T-helper 1 cell (primary cell): ENCODE results near the gene PHKB.
"Not testable (repeated sequence)": the region's sequence is repeated elsewhere in the genome, so short reads cannot be mapped to it uniquely, and the experiment has no call there.

Source experiments
- DNase-seq, 5 donors: peaks; one replicate each; pipeline ENCODE4 v3.0.0-alpha.2; 2012 to 2020

Gene PHKB

DNA sequence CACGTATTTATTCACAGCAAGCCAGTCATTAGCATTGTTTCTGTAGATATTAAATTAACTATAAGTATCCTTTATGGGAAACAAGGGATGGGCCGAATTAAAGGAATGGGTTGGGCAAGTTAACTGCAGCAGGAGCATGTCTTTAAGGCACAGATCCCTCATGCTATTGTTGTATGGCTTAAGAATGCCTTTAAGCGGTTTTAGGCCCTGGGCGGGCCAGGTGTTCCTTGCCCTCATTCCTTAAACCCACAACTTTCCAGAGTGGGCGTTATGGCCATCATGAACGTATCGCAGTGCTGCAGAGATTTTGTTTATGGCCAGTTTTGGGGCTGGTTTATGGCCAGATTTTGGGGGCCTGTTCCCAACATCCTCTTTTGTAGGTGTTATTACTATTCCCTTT lies 9.1 kb downstream of the PHKB start:
- no peak for DNase-seq

GRCh38 chr16:47470810-47471209 lies 9.7 kb downstream of the PHKB start:
- no peak for DNase-seq

DNA sequence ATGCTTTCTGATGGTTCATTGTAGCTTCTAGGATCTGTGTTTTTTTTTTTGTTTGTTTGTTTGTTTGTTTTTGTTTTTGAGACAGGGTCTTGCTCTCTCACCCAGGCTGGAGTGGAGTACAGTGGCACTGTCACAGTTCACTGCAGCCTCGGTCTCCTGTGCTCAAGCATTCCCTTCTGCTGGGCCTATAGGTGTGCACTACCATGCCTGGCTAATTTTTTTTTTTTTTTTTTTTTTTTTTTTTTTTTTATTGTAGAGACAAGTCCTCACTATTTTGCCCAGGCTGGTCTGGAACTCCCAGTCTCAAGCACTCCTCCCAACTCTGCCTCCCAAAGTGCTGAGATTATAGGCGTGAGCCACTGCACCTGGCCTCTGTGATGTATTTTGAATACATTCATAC lies 11.9 kb downstream of the PHKB start:
- DNase-seq: not testable (repeated sequence)

GRCh38 chr16:47473792-47474191 lies 12.7 kb downstream of the PHKB start:
- DNase-seq: no peak

GRCh38 chr16:47475786-47476185 lies 14.7 kb downstream of the PHKB start:
- no peak for DNase-seq

DNA sequence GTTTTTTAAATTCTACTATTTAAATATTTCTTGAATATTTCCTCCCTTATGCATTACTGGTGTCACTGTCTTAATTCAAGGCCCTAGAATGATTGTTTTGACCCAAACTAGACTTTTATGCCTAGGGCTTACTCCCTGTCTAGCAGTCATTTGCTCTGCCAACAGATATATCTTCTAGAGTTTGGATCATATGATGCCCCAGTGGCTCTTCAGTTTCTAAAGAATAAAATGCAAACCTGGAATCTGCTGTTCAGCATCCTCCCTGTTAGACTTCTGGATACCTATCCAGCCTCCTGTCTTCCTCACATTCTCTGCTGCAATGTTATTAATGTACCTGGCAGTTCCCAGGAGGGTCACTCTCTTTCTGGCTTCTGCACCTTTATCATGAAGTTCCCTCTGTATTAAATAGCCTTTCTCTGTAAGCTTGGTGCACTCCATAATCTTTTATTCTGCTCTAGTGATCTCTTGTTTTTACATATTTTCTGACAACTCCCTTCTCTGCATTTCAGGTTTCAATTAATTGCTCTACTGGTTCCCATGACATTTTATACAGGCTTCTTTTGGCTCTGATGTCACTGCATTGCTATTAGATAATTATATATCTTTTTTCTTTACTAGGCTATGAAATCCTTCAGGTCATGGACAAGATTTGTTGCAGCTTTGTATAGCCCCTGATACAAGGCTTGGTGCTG lies 15.7 kb downstream of the PHKB start:
- DNase-seq: no peak

- DNase-seq: no peak
Observed at GRCh38 chr16:47477679-47478078, 16.5 kb downstream of the PHKB start.

DNA sequence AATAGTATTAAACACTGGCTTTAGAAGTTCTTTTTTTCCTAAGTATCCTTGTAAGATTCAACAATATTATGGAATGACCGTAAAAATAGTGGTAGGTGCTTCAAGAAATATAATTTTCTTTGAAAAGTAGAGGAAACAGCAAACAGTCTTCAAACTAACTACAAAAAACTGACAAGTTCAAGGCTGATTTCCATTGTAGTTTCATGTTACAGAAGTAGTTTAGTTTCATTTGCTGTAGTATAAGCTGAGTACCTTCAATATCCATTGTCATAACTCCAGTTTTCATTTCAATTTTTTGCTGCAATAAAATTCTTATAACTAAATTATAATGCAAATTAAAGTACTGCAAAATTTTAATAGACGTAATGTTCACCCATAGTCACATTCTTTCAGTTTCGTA lies 19.3 kb downstream of the PHKB start:
- DNase-seq: no peak

- DNase-seq: no peak
Observed at GRCh38 chr16:47481698-47482374, 20.7 kb downstream of the PHKB start.

- DNase-seq: no peak
Observed at GRCh38 chr16:47483616-47484015, 22.5 kb downstream of the PHKB start.

GRCh38 chr16:47486856-47487255 lies 25.7 kb downstream of the PHKB start:
- DNase-seq: no peak

DNA sequence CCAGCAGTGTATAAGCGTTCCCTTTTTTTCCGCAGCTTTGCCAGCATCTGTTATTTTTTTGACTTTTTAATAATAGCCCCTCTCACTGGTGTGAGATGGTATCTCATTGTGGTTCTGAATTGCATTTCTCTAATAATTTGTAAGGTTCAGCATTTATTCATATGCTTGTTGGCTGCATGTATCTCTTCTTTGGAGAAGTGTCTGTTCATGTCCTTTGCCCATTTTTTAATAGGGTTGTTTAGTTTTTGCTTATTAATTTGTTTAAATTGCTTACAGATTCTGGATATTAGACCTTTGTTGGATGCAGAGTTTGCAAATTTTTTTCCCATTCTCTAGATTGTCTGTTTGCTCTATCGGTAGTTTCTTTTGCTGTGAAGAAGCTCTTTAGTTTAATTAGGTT lies 26.9 kb downstream of the PHKB start:
- DNase-seq: no peak

- DNase-seq: no peak
Observed at GRCh38 chr16:47490471-47490870, 29.3 kb downstream of the PHKB start.

- DNase-seq: no peak
Observed at GRCh38 chr16:47492036-47492427, 30.9 kb downstream of the PHKB start.

DNA sequence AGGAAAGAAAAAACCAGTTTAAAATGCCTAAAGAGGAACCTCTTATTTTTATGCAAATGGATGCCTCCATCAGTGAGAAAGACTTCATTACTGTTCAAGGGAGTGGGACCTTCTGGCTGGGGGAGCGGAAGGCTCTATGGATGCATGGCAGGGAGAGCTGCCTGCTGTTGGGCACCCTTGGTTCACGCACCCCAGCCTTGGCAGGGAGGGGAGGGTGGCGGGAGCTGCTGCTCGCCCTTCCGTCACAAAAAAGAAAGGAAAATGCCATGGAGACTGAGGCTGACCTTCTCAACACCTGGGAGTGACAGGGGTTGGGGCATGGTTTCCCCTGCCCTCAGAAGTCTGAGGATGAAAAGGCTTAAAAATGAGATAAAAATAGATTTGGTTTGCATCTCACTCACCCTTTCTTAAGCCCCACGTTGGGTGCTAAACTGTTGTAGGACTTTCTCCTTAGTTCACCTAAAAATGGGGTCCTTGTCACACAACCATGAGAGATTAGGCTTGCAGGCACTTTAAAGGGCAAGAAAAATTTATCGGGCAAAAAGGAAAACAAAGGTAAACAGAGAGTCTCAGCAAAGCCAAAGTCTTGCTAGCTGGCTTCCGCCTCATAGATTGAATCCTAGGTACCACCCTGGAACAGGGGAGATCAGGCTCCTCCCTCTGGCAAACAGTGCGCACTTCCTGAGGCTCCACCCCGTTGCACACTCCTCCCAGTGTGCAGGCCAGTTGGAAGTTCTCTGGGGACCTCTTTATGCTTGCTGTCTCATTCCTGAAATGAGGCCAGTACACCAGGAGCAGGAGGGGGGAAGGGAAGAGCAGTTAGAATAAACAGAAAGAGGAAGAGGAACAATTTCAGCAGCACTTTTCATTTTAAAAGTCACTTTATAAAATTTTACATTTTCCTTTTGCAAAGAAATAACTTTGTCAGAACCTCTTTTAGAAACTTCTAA lies 31.6 kb downstream of the PHKB start:
- no peak for DNase-seq

GRCh38 chr16:47493381-47494337 lies 32.5 kb downstream of the PHKB start:
- no peak for DNase-seq

GRCh38 chr16:47499080-47499699 lies 38.1 kb downstream of the PHKB start:
- DNase-seq: no peak

GRCh38 chr16:47499700-47500264 lies 38.7 kb downstream of the PHKB start:
- DNase-seq: no peak

GRCh38 chr16:47503936-47504335 lies 42.8 kb downstream of the PHKB start:
- no peak for DNase-seq

- no peak for DNase-seq
Observed at GRCh38 chr16:47504599-47504998, 43.5 kb downstream of the PHKB start.

DNA sequence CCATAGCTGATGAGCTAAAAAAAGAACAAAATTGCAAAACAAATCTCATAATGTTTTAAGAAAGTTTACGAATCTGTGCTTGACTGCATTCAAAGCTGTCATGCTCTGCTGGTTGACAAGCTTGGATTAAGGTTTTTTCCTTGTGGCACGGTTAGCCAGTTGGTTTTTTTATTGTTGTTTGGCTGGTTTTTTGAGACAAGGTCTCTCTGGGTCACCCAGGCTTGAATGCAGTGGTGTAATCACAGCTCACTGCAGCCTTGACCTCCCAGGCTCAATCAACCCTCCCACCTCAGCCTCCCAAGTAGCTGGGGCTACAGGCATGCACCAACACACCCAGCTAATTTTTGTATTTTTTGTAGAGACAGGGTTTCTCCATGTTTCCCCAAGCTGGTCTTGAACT lies 45.7 kb downstream of the PHKB start:
- DNase-seq: no peak

DNA sequence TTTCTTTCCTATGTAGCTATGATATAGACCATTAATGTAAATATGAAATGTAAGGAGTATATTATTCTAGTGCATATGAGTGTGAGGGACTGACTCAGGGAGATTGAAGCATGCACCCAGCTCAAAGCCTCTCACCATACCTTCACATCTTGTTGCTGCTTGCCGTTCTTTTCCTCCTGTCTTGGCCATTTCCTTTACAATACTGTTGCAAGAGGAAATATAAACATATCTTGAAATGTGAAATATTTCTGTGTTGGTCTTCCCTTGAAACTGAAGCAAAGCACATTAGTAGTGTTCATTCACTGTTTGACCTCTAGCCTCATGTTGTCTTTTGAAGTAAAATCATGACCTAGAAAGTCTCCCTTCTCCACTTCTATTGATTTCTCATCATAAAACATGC lies 46.6 kb downstream of the PHKB start:
- DNase-seq: no peak
